Colonic mucosa (tissue), 4 donors: ENCODE data around the gene LENG8. TPM values are rescaled to one million over a fixed set of nuclear protein-coding genes. Genes with fewer than 3 reads are reported as not detected.
"Not testable (repeated sequence)": the region's sequence is repeated elsewhere in the genome, so short reads cannot be mapped to it uniquely, and the experiment has no call there.

Experiments
- DNase-seq: peaks from one replicate; pipeline ENCODE4 v3.0.0-alpha.2; 2020
- H3K27ac ChIP-seq: fragments of 200-600 bp; one replicate; pipeline ENCODE4 v1.8.0; 2021
- H3K27me3 ChIP-seq: fragments of 200-600 bp; one replicate; pipeline ENCODE4 v1.8.0; 2021
- H3K36me3 ChIP-seq: fragments of 200-600 bp; one replicate; pipeline ENCODE4 v1.8.0; 2021
- H3K4me1 ChIP-seq: fragments of 200-600 bp; one replicate; pipeline ENCODE4 v1.8.0; 2021; ENCODE audit warnings: mild to moderate bottlenecking
- H3K4me3 ChIP-seq: fragments of 200-600 bp; one replicate; pipeline ENCODE4 v1.8.0; 2021
- H3K9ac ChIP-seq, 2 donors: one replicate each; pipeline ENCODE4 v1.7.0; 2013; ENCODE audit warnings: control low read depth in 2 of 2, low read depth in 2 of 2, low read length in 2 of 2
- H3K9me3 ChIP-seq: fragments of 200-600 bp; one replicate; pipeline ENCODE4 v1.8.0; 2021
- intact Hi-C: fragments of 100-400 bp; cut with DNase I; formaldehyde crosslinking; loops from one replicate; pipeline ENCODE4 v1.14.1; 2022
- total RNA-seq, 2 donors: library from RNA; stranded (reverse); fragmentation: NEBNext Ultra II Directional in 1 of 2; extraction: Animal tissue kit (Norgen Biotek cat#: 25700) in 1 of 2; gene quantifications; one replicate each; pipeline ENCODE4 v1.2.1, GENCODE V29; 2021
- TF ChIP-seq, protein P1 (sequence below): fragments of 200-600 bp; IDR thresholded peaks from one replicate; pipeline ENCODE4 v1.8.0; 2022; ENCODE audit warnings: antibody characterized with exemption, mild to moderate bottlenecking
- donor health status: healthy.
- donor health status: DM: no; HTN: no; CAD: no.
- donor health status: DM: no; HTN: no; CAD: no.

The LENG8 gene
- total RNA-seq, 2 donors from 2014 or later, result 80.2 to 154 TPM

DNA sequence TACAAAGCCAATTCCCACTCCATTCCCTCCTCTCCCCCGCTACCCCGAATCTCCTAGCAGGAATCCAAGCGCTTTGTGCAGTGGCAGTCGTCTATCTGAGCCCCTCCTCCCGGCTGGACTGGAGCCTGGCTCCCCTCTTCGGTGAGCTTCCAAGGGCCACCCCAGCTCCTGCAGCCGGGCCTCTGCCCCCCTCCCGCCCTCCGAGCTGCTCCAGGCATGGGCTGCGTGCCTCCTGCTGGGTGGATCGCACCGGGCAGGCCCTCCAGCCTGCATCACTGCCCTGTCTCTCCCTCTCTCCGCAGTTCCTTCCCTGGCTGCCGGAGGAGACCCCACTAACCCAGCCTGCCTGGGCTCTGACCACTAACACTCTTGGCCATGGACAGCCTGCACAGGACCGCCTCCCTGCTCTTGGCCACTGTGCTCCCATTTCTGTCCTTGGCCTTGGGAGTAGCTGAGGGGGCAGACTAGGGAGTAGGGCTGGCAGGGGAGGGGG lies 12.9 kb upstream of the LENG8 start:
- no peak overlapping the region for H3K4me3 ChIP-seq
- no peaks in the 10 kb centered on the region for H3K27me3 ChIP-seq
- H3K9ac ChIP-seq, result no peak overlapping the region
- no peak overlapping the region for H3K27ac ChIP-seq
- H3K4me1 ChIP-seq, result no peaks in the 10 kb centered on the region
- no peak for DNase-seq
- intact Hi-C loops, result no loop called here
- no peaks in the 10 kb centered on the region for H3K9me3 ChIP-seq
- TF ChIP-seq, protein P1, sequence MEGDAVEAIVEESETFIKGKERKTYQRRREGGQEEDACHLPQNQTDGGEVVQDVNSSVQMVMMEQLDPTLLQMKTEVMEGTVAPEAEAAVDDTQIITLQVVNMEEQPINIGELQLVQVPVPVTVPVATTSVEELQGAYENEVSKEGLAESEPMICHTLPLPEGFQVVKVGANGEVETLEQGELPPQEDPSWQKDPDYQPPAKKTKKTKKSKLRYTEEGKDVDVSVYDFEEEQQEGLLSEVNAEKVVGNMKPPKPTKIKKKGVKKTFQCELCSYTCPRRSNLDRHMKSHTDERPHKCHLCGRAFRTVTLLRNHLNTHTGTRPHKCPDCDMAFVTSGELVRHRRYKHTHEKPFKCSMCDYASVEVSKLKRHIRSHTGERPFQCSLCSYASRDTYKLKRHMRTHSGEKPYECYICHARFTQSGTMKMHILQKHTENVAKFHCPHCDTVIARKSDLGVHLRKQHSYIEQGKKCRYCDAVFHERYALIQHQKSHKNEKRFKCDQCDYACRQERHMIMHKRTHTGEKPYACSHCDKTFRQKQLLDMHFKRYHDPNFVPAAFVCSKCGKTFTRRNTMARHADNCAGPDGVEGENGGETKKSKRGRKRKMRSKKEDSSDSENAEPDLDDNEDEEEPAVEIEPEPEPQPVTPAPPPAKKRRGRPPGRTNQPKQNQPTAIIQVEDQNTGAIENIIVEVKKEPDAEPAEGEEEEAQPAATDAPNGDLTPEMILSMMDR, result no peak
- H3K36me3 ChIP-seq, result no peaks in the 10 kb centered on the region

DNA sequence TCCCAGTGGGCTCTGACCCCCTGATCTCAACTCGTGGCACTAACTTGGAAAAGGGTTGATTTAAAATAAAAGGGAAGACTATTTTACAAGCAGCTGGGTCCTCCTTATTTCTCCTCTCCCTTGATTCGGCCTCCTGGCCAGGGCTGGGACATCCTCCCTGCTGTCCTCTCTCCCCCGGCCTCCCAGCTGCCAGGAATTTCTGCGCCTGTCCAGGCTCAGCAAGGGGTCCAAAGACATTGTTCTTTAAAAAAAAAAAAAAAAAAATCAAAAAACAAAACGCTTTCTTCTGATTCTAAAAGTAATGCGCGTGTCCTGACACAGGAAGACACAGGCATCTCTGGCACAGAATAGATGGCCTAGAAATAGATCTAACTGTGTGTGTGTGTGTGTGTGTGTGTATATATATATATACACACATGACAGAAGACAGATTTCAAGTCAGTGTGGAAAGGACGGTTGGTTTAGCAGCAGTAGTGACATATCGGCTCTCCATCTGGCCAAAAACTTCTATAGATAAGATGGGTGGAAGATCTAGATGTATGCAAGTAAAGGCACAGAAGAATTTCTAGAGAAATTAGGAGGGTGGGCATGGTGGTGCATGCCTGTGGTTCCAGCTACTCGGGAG lies 12.3 kb upstream of the LENG8 start:
- Histone ChIP-seq H3K4me1 (no peaks in the 10 kb centered on the region), H3K9ac (no peak overlapping the region), H3K27ac (no peak overlapping the region), H3K27me3 (no peaks in the 10 kb centered on the region), H3K36me3 (no peaks in the 10 kb centered on the region), H3K4me3 (no peak overlapping the region), H3K9me3 (no peaks in the 10 kb centered on the region)
- intact Hi-C loops, result no loop called here
- TF ChIP-seq, protein P1, result no peak
- DNase-seq, result no peak

DNA sequence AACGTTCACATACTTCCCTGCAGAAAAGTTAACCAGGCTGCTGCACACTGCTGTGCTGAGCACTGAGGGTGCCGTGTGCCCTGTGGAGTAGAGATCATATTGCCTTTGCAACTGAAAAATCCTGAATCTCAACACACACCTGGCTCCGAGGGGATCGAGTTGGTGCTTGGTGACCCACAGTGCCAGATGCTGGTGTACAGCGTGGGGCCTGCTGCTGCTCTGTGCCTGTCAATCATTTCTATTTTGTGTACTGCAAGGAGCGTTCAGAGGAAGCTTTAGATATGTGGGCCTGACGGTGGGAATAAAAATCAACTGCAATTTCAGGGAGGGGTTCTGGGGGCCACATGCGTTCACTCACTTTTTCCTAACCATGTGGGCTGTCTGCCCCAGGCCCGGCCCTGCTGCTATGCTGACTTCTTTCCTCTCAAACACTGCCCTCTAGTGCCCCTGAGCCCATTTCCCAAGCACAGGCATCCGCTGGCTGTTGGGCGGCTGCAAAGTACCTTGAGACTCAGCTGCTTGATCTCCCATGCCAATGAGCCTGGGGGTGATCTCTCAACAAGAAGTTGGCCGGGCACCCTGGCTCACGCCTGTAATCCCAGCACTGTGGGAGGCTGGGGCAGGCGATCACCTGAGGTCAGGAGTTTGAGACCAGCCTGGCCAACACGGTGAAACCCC lies 9.7 kb upstream of the LENG8 start:
- TF ChIP-seq, protein P1, result no peak
- H3K27ac ChIP-seq, result no peak overlapping the region
- H3K4me1 ChIP-seq, result no peaks in the 10 kb centered on the region
- H3K27me3 ChIP-seq, result no peaks in the 10 kb centered on the region
- intact Hi-C loops, result no loop called here
- DNase-seq, result no peak
- no peak overlapping the region for H3K9ac ChIP-seq
- no peak overlapping the region for H3K4me3 ChIP-seq
- no peaks in the 10 kb centered on the region for H3K9me3 ChIP-seq
- H3K36me3 ChIP-seq, result no peaks in the 10 kb centered on the region

DNA sequence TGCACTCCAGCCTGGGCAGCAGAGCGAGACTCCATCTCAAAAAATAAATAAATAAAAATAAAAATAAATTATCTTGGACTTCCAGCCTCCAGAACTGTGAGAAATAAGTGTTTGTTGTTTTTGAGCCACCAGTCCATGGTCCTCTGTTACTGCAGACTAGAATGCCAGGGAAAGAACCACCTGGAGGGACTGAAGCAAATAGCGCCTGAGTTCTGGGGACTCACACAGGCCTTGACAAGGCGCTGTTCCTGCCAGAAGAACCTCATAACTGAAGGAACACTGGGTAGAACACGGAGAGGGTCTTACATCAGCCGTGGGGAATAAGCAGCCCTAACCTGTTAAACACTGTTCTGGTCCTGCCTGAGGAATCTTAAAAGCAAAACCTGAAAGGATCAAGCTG lies 8.4 kb upstream of the LENG8 start:
- H3K27me3 ChIP-seq, result no peaks in the 10 kb centered on the region
- no peak overlapping the region for H3K9ac ChIP-seq
- intact Hi-C loops, result no loop called here
- no peak overlapping the region for H3K27ac ChIP-seq
- TF ChIP-seq, protein P1, result no peak
- H3K36me3 ChIP-seq, result no peaks in the 10 kb centered on the region
- DNase-seq, result no peak
- no peaks in the 10 kb centered on the region for H3K4me1 ChIP-seq
- H3K9me3 ChIP-seq, result no peaks in the 10 kb centered on the region
- H3K4me3 ChIP-seq, result no peak overlapping the region

DNA sequence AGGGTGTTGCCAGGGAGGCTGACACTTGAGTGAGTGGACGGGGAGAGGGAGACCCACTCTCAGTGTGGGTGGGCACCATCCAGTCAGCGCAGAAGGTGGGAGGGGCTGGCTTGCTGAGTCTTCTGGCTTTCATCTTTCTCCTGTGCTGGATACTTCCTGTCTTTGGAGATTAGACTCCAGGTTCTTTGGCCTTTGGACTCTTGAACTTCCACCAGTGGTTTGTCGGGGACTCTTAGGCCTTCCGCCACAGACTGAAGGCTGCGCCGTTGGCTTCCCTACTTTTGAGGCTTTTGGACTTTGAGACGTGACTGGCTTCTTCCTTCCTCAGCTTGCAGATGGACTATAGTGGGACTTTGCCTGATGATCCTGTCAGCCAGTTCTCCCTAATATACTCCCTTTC lies 4.3 kb upstream of the LENG8 start:
- Histone ChIP-seq H3K36me3 (no peaks in the 10 kb centered on the region), H3K9ac (no peak overlapping the region), H3K9me3 (no peaks in the 10 kb centered on the region), H3K27ac (peak overlapping the region; percentile 35), H3K4me1 (peaks cover 6% of the 10 kb centered on the region), H3K4me3 (no peak overlapping the region), H3K27me3 (no peaks in the 10 kb centered on the region)
- peak; percentile 84 for DNase-seq
- TF ChIP-seq, protein P1, result no peak
- intact Hi-C loops, result no loop called here

DNA sequence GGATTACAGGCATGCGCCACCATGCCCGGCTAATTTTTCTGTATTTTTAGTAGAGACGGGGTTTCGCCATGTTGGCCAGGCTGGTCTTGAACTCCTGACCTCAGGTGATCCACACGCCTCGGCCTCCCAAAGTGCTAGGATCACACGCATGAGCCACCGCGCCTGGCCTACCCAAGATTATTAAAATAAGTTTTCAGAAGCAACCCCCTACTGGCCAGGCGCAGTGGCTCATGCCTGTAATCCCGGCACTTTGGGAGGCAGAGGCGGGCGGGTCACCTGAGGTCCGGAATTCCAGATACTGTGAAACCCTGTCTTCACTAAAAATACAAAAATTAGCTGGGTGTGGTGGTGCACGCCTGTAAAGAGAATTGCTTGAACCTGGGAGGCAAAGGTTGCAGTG lies 2.6 kb upstream of the LENG8 start:
- not testable (repeated sequence) for DNase-seq

More for the DNA sequence above, 2.6 kb upstream of the LENG8 start:
- H3K36me3 ChIP-seq, H3K9me3 ChIP-seq, intact Hi-C loops, H3K9ac ChIP-seq, H3K27me3 ChIP-seq, H3K4me3 ChIP-seq, H3K27ac ChIP-seq: not testable (repeated sequence)
- H3K4me1 ChIP-seq, result peaks cover 11% of the 10 kb centered on the region
